Esophagus squamous epithelium (tissue), 4 donors: ENCODE results near the gene PIK3C2G.

Experiments
- POLR2A ChIP-seq, 4 donors: fragments of 450-650 bp; IDR thresholded peaks; one replicate each; pipeline ENCODE4 v1.6.1; 2017; ENCODE audit warnings: antibody characterized with exemption in 4 of 4, mild to moderate bottlenecking in 4 of 4, moderate library complexity in 3 of 4
- TF ChIP-seq, protein P1 (sequence below), 6 experiments: fragments of 450-650 bp in 4 of 6; fragments of 200-600 bp in 2 of 6; sonication (generic) in 2 of 6; IDR thresholded peaks; one replicate each; pipeline ENCODE4 v1.5.1; 2016 to 2019; ENCODE audit warnings: antibody characterized with exemption in 6 of 6, mild to moderate bottlenecking in 4 of 6, moderate library complexity in 4 of 6

DNA sequence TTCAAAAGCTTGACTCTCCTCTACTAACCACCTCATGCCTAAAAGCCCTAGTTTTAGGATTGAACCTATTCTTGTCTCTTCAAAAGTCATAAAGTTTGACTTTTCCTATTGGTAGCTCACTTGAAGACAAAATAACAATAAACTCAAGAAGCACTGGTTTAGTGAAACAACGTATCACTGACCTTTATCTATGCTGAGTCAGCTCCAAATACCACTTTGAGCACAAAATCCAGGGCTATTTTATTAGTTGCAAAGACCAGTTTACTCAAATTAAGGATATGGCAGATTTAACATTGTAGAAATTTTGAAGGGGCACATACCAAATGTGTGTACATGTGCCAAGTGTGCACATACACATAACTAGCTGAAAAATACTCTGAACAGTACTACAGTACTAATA, 45.0 kb downstream of the PIK3C2G start:
- TF ChIP-seq, protein P1, sequence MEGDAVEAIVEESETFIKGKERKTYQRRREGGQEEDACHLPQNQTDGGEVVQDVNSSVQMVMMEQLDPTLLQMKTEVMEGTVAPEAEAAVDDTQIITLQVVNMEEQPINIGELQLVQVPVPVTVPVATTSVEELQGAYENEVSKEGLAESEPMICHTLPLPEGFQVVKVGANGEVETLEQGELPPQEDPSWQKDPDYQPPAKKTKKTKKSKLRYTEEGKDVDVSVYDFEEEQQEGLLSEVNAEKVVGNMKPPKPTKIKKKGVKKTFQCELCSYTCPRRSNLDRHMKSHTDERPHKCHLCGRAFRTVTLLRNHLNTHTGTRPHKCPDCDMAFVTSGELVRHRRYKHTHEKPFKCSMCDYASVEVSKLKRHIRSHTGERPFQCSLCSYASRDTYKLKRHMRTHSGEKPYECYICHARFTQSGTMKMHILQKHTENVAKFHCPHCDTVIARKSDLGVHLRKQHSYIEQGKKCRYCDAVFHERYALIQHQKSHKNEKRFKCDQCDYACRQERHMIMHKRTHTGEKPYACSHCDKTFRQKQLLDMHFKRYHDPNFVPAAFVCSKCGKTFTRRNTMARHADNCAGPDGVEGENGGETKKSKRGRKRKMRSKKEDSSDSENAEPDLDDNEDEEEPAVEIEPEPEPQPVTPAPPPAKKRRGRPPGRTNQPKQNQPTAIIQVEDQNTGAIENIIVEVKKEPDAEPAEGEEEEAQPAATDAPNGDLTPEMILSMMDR (IDR thresholded peaks at IDR 0.05), result no peak
- no peak for TF ChIP-seq POLR2A (IDR thresholded peaks at IDR 0.05)
